Subcutaneous abdominal adipose tissue (tissue), 5 donors: ENCODE results near the gene DNAJC4.

ENCODE experiments used
- H3K27ac ChIP-seq: one replicate; pipeline ENCODE4 v1.7.0; 2013; ENCODE audit warnings: low read depth, mild to moderate bottlenecking, inconsistent platforms, low read length, moderate library complexity
- H3K27me3 ChIP-seq, 5 donors: one replicate each; pipeline ENCODE4 v1.7.0; 2013; ENCODE audit warnings: low read length in 5 of 5, inconsistent platforms in 1 of 5; ENCODE audit not compliant: control insufficient read depth in 5 of 5, insufficient read depth in 4 of 5
- H3K36me3 ChIP-seq, 5 donors: one replicate each; pipeline ENCODE4 v1.7.0; 2013; ENCODE audit warnings: low read length in 5 of 5; ENCODE audit not compliant: control insufficient read depth in 5 of 5, insufficient read depth in 5 of 5
- H3K4me1 ChIP-seq, 5 donors: one replicate each; pipeline ENCODE4 v1.7.0; 2013; ENCODE audit warnings: low read length in 5 of 5, mild to moderate bottlenecking in 3 of 5, moderate library complexity in 1 of 5; ENCODE audit not compliant: control insufficient read depth in 5 of 5, insufficient read depth in 5 of 5
- H3K4me3 ChIP-seq, 5 donors: one replicate each; pipeline ENCODE4 v1.7.0; 2013; ENCODE audit warnings: low read length in 5 of 5, low read depth in 1 of 5
- H3K9ac ChIP-seq, 5 donors: one replicate each; pipeline ENCODE4 v1.7.0; 2013; ENCODE audit warnings: low read length in 5 of 5, mild to moderate bottlenecking in 4 of 5, moderate library complexity in 3 of 5
- H3K9me3 ChIP-seq, 5 donors: one replicate each; pipeline ENCODE4 v1.7.0; 2013; ENCODE audit warnings: low read length in 5 of 5; ENCODE audit not compliant: control insufficient read depth in 5 of 5
- donor health status: healthy.
- donor health status: healthy.
- donor health status: healthy.
- donor health status: healthy.
- donor health status: healthy.

Gene DNAJC4

DNA sequence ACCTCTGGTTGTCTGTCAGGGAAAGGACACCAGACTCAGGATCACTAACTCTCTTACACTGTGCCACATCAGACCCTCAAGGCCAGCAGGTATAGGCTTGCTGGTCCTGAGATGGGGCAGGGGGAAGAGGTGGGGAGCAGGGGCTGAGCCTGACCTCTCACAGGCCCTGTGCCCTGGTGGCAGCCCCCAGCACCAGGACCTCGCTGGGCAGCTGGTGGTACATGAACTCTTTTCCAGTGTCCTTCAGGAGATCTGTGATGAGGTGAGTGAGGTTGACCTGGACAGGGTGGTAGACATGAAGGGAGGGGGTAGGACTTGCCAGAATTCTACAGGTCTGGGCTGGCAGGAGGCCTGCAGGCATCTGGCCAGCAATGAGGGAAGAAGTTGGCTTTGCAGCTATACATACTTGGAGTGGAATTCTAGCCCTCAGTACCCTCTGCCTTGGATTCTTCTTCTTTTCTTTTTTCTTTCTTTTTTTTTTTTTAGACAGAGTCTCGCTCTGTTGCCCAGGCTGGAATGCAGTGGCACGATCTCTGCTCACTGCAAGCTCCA lies 2.9 kb upstream of the DNAJC4 start:
- Histone ChIP-seq H3K4me3 (peak overlapping the region in 4 of 5 donors; percentile 83 to 94 (median 90)), H3K27ac (peak overlapping the region; percentile 87), H3K27me3 (no peaks in the 10 kb centered on the region), H3K36me3 (peaks cover 0 to 21% (median 10%) of the 10 kb centered on the region in 5 donors), H3K4me1 (peaks cover 3 to 57% (median 55%) of the 10 kb centered on the region in 5 donors), H3K9me3 (no peaks in the 10 kb centered on the region), H3K9ac (peak overlapping the region in 4 of 5 donors; percentile 84 to 95 (median 90))

GRCh38 chr11:64229090-64229743 lies 1.1 kb upstream of the DNAJC4 start:
- Histone ChIP-seq H3K4me3 (peak overlapping the region in 4 of 5 donors; percentile 72 to 86 (median 76)), H3K36me3 (peaks cover 0 to 4% (median 2%) of the 10 kb centered on the region in 5 donors), H3K27me3 (no peaks in the 10 kb centered on the region), H3K4me1 (peaks cover 5 to 70% (median 65%) of the 10 kb centered on the region in 5 donors), H3K27ac (peak overlapping the region; percentile 57), H3K9ac (peak overlapping the region in 2 of 5 donors; percentile 78 to 89), H3K9me3 (no peaks in the 10 kb centered on the region)

DNA sequence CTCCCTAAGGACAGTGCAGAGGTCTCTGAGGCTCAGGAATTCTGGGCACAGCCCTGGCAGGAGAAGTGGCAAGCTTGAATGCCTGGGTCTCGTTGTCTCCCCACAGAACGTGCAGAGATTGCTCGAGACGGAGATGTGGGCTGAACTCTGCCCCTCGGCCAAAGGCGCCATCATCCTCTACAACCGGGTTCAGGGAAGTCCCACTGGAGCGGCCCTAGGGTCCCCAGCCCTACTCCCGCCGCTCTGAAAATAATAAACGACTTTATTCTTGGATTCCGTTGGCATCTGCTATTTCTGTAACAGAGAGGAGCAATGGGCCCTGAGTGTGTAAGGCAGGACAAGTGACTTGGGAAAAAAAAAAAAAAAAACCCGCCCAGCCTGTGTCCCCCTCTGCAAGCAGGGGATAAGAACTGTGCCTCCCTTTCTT lies 591 bp upstream of the DNAJC4 start:
- H3K4me1 ChIP-seq: peaks cover 5 to 69% (median 63%) of the 10 kb centered on the region in 5 donors
- peak overlapping the region in 4 of 5 donors; percentile 77 to 89 (median 80) for H3K9ac ChIP-seq
- no peaks in the 10 kb centered on the region for H3K36me3 ChIP-seq
- no peaks in the 10 kb centered on the region for H3K27me3 ChIP-seq
- peak overlapping the region; percentile 57 for H3K27ac ChIP-seq
- H3K4me3 ChIP-seq: peak overlapping the region; percentile 72 to 86 (median 76)
- H3K9me3 ChIP-seq: no peaks in the 10 kb centered on the region

- no peaks in the 10 kb centered on the region for H3K9me3 ChIP-seq
Measured at GRCh38 chr11:64230985-64231365, 627 bp downstream of the DNAJC4 start.

DNA sequence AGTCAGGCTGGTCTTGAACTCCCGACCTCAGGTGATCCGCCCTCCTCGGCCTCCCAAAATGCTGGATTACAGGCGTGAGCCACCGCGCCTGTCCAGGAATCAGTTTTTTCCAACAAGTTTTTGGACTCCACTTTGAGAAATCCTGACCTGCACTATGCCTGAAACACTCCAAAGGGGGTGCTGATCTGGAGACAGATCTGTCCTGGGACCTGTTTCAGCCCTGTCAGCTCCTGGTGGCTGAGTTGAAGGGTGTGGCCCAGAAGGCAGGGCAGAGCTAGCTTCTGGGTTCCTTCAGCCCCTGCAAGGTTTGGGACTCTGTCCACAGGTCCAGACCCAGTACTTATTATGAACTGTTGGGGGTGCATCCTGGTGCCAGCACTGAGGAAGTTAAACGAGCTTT lies 1.2 kb downstream of the DNAJC4 start:
- Histone ChIP-seq H3K4me1 (peaks cover 10 to 67% (median 59%) of the 10 kb centered on the region in 5 donors), H3K9me3 (no peaks in the 10 kb centered on the region), H3K4me3 (no peak overlapping the region), H3K36me3 (peaks cover 0 to 5% (median 0%) of the 10 kb centered on the region in 5 donors), H3K27me3 (no peaks in the 10 kb centered on the region), H3K27ac (no peak overlapping the region), H3K9ac (no peak overlapping the region)

More at GRCh38 chr11:64230985-64231365, 627 bp downstream of the DNAJC4 start:
- H3K27ac ChIP-seq: peak overlapping the region; percentile 57
- peaks cover 10 to 69% (median 62%) of the 10 kb centered on the region in 5 donors for H3K4me1 ChIP-seq
- peaks cover 0 to 2% (median 0%) of the 10 kb centered on the region in 5 donors for H3K36me3 ChIP-seq
- peak overlapping the region in 4 of 5 donors; percentile 77 to 89 (median 80) for H3K9ac ChIP-seq
- peak overlapping the region; percentile 59 to 86 (median 76) for H3K4me3 ChIP-seq
- H3K27me3 ChIP-seq: no peaks in the 10 kb centered on the region

DNA sequence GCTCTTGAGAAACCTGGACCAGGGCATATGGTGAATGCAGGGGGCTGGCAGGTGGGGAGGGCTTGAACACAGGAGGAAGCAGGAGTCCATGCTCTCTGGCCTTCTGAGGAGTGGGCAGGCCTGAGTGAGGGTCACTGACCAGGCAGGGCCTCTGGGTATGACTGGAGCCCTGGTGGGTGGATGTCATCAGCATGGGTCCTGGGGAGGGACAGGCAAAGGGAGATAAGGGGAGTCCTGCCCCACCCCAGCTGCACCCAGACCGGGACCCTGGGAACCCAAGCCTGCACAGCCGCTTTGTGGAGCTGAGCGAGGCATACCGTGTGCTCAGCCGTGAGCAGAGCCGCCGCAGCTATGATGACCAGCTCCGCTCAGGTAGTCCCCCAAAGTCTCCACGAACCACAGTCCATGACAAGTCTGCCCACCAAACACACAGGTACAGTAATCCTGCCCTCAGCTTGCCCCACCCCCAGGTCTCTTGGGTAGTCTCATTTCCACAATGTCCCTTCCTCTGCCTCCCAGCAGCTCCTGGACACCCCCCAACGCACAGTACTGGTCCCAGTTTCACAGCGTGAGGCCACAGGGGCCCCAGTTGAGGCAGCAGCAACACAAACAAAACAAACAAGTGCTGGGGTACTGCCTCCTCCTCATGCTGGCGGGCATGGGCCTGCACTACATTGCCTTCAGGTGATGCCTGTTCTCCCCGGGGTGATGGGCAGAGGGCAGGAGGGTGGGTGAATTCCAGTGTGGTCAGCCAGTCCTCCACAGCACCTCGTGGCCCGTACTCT lies 2.0 kb downstream of the DNAJC4 start:
- Histone ChIP-seq H3K4me1 (peaks cover 8 to 59% (median 51%) of the 10 kb centered on the region in 5 donors), H3K27ac (no peak overlapping the region), H3K9ac (peak overlapping the region in 2 of 5 donors; percentile 20 to 62), H3K36me3 (peaks cover 0 to 10% (median 4%) of the 10 kb centered on the region in 5 donors), H3K4me3 (no peak overlapping the region), H3K9me3 (no peaks in the 10 kb centered on the region), H3K27me3 (no peaks in the 10 kb centered on the region)

- H3K27me3 ChIP-seq: no peaks in the 10 kb centered on the region
- H3K9ac ChIP-seq: peak overlapping the region in 1 of 5 donors; percentile 62
- H3K4me1 ChIP-seq: peaks cover 8 to 58% (median 48%) of the 10 kb centered on the region in 5 donors
- H3K27ac ChIP-seq: no peak overlapping the region
- no peaks in the 10 kb centered on the region for H3K9me3 ChIP-seq
- no peak overlapping the region for H3K4me3 ChIP-seq
- peaks cover 0 to 16% (median 10%) of the 10 kb centered on the region in 5 donors for H3K36me3 ChIP-seq
Measured at GRCh38 chr11:64232967-64233315, 2.6 kb downstream of the DNAJC4 start.

GRCh38 chr11:64233913-64234586 lies 3.7 kb downstream of the DNAJC4 start, which contains the start of gene VEGFB:
Gene VEGFB, plus strand, starts transcription at chr11:64234584. Its CDS starts 250 bp downstream, at chr11:64234834.
- Histone ChIP-seq H3K4me3 (peak within 1 kb of the TSS; percentile 65 to 89 (median 76)), H3K36me3 (peaks cover 0 to 27% (median 21%) of the 10 kb centered on the region in 5 donors), H3K27me3 (no peaks in the 10 kb centered on the region), H3K4me1 (peaks cover 8 to 58% (median 48%) of the 10 kb centered on the region in 5 donors), H3K27ac (peak within 1 kb of the TSS; percentile 69), H3K9me3 (no peaks in the 10 kb centered on the region), H3K9ac (peak within 1 kb of the TSS in 4 of 5 donors; percentile 53 to 80 (median 72))

DNA sequence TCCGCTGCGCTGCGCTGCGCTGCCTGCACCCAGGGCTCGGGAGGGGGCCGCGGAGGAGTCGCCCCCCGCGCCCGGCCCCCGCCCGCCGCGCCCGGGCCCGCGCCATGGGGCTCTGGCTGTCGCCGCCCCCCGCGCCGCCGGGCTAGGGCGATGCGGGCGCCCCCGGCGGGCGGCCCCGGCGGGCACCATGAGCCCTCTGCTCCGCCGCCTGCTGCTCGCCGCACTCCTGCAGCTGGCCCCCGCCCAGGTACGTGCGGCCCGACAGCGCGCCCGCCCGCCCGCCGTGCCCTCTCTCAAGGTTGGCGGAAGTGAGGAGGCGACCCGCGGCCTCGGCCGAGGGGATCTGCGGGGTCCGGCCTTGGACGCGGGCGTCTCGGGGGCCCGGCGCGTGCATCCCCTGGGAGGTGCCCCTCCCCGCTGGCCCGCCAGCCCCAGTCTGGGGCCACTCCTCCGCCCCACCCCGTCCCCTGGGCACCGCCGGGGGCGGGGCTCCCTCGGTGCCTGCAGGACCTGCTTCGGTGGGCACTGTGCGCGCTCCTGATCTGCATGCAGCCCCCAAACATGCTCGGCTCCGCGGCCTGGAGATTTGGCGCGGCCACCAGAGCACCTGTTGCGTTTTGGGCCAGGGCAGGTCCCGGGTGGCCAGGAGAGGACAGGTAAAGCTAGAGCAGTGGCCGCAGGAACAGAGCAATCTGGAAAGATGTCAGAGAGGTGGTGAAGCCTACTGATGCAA lies 4.5 kb downstream of the DNAJC4 start:
- Histone ChIP-seq H3K9ac (peak overlapping the region in 4 of 5 donors; percentile 34 to 80 (median 60)), H3K4me3 (peak overlapping the region; percentile 62 to 89 (median 76)), H3K4me1 (peaks cover 8 to 54% (median 42%) of the 10 kb centered on the region in 5 donors), H3K27me3 (no peaks in the 10 kb centered on the region), H3K36me3 (peaks cover 0 to 28% (median 23%) of the 10 kb centered on the region in 5 donors), H3K9me3 (no peaks in the 10 kb centered on the region), H3K27ac (peak overlapping the region; percentile 69)
